Astrocyte of the cerebellum (primary cell): ENCODE results near the gene IGFBP3.
A peak's percentile ranks its signal among the peaks of the same experiment; 100 is the strongest.

Experiments used
- DNase-seq: peaks from one replicate; pipeline ENCODE4 v3.0.0-alpha.2; 2011; ENCODE audit warnings: low read depth
- H3K4me3 ChIP-seq: 2 replicates; pipeline ENCODE4 v1.5.1; 2011; ENCODE audit warnings: mild to moderate bottlenecking, low read depth, low read length, moderate library complexity
- in situ Hi-C: cut with HindIII; loops from 2 replicates; pipeline ENCODE4 v1.10.0; 2017; ENCODE audit warnings: low sequenced_read_pairs
- TF ChIP-seq, protein P1 (sequence below): IDR thresholded peaks from 2 replicates; pipeline ENCODE4 v1.5.1; 2012; ENCODE audit warnings: low read length, low read depth, moderate library complexity, mild to moderate bottlenecking; ENCODE audit errors: missing control alignments

The IGFBP3 gene

DNA sequence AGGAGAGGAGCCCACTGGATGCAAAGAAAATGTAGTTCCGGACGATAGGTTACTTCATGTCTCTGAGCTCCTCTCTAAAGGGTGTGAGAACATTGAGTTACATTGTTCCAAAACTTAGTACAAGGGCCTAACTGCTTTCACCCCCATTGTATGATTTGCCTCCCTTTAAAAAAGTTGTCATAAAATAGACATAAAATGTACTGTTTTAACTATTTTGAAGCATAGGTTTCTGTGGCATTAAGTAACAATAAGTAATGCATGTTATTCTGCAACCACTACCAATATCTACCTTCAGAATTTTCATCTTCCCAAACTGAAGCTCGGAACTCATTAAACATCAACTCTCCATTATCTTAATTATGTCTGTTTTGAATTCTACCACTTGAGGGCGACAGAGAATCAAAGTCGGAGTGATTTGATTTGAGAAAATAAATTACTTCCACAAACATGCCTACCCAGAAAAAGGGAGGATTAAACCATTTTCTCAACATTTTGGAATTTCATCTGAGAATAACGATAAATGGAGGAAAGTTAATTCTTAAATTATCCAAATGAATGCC lies 30.1 kb downstream of the IGFBP3 start:
- peak; percentile 47 for DNase-seq
- TF ChIP-seq, protein P1, sequence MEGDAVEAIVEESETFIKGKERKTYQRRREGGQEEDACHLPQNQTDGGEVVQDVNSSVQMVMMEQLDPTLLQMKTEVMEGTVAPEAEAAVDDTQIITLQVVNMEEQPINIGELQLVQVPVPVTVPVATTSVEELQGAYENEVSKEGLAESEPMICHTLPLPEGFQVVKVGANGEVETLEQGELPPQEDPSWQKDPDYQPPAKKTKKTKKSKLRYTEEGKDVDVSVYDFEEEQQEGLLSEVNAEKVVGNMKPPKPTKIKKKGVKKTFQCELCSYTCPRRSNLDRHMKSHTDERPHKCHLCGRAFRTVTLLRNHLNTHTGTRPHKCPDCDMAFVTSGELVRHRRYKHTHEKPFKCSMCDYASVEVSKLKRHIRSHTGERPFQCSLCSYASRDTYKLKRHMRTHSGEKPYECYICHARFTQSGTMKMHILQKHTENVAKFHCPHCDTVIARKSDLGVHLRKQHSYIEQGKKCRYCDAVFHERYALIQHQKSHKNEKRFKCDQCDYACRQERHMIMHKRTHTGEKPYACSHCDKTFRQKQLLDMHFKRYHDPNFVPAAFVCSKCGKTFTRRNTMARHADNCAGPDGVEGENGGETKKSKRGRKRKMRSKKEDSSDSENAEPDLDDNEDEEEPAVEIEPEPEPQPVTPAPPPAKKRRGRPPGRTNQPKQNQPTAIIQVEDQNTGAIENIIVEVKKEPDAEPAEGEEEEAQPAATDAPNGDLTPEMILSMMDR = peak; percentile 48
- in situ Hi-C loops = no loop called here
- H3K4me3 ChIP-seq = no peak overlapping the region

DNA sequence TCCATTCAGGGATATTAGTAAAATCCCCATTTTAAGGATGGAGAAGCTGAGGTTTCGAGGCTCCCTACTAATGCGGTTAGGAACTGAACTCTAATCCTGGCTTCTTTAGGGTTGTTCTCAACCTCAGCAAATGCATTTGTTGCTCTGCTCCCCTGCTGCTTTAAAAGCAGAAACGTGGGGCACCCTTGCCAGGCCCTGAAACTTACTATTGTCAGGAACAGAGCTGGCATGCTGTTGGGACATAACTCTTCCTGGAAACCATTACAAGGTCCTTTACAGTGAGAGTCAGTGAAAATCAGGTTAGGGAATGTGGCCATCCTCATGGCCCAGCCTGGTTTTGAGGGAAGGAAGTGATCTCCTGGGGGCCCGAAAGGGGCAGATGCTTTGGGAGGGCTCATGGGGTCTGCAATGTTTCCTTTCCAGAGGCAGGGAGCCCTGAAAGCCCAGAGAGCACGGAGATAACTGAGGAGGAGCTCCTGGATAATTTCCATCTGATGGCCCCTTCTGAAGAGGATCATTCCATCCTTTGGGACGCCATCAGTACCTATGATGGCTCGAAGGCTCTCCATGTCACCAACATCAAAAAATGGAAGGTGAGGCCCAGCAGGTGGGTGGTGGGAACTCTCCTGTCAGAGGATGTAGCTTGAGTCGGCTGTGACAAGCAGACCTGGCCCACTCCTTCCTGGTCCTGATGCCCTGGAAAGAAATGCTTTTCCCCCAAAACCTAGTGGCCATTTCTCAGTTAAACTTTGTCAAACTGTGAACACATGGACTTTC lies 30.8 kb downstream of the IGFBP3 start:
- in situ Hi-C loops = no loop called here
- no peak for DNase-seq

DNA sequence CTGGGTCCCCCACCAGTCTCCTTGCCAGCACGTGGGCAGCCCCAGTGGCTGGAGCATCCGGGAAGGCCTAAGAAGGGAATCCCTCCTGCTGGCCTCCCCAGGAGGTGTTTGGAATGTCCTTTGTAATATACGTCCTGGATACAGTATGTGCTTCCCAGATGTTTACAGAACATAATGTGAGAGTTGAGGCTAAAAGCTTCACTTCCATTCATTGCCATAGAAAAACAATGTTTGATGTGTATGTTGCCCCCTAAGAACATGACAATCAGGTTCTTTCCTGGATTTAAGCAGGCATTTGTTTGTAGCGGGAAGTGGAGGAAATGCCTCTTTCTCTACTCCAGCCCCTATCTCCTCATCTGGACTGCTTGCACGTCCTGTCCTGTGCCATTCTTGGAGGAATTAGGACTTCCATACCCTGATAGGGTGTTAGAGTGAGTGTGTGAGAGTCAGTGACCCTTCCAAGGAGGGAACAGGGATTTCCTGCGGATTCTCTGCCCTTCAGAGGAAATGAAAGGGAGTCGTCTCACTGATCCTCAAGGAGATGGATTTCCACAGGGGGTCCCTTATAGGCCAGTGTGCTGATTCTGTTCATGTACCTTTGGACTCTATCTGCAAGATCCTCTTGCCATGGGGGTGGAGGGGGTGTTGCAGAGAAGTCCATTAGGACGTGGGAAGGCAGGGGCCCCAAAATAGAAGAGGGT lies 31.6 kb downstream of the IGFBP3 start:
- no peak overlapping the region for H3K4me3 ChIP-seq
- TF ChIP-seq, protein P1 = no peak
- in situ Hi-C loops = no loop called here
- no peak for DNase-seq

More for the DNA sequence above, 30.8 kb downstream of the IGFBP3 start:
- TF ChIP-seq, protein P1 = no peak
- H3K4me3 ChIP-seq = no peak overlapping the region

DNA sequence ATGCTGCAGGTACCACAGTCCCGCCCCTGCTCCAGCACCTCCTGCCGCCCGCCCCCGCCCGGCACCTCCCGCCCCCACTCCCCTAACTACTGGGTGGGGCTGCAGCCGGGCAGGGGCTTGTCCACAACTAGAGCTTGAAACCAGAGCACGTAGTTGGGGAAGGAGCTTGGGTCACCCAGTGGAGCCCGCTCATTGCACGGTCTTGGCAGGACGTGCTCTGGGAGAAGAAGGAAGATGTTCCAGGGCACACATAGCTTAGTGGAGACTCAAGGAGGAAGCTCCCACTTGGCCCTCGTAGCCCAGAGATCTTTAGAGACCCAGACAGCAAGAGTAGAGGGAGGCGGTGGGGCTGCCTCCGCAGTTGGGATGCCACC lies 32.1 kb downstream of the IGFBP3 start:
- DNase-seq = no peak
- TF ChIP-seq, protein P1 = no peak
- in situ Hi-C loops = no loop called here
- H3K4me3 ChIP-seq = peak overlapping the region; percentile 32

DNA sequence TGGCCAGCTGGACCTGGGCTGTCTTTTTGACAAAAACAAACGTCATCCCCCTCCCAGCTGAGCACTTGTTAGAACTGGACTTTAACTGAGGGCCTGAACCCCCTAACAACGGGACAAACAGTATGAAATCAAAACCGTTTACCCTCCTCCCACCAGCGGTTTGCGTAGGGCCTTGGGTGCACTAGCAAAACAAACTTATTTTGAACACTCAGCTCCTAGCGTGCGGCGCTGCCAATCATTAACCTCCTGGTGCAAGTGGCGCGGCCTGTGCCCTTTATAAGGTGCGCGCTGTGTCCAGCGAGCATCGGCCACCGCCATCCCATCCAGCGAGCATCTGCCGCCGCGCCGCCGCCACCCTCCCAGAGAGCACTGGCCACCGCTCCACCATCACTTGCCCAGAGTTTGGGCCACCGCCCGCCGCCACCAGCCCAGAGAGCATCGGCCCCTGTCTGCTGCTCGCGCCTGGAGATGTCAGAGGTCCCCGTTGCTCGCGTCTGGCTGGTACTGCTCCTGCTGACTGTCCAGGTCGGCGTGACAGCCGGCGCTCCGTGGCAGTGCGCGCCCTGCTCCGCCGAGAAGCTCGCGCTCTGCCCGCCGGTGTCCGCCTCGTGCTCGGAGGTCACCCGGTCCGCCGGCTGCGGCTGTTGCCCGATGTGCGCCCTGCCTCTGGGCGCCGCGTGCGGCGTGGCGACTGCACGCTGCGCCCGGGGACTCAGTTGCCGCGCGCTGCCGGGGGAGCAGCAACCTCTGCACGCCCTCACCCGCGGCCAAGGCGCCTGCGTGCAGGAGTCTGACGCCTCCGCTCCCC lies 32.7 kb downstream of the IGFBP3 start, which contains the start of gene IGFBP1:
TSS of gene IGFBP1 (plus strand) at position 304 of the 808 bp plus-strand sequence. CDS start at position 469, 165 bp downstream.
- in situ Hi-C loops = no loop called here
- TF ChIP-seq, protein P1 = no peak
- no peak for DNase-seq
- peak within 1 kb of the TSS; percentile 32 for H3K4me3 ChIP-seq

DNA sequence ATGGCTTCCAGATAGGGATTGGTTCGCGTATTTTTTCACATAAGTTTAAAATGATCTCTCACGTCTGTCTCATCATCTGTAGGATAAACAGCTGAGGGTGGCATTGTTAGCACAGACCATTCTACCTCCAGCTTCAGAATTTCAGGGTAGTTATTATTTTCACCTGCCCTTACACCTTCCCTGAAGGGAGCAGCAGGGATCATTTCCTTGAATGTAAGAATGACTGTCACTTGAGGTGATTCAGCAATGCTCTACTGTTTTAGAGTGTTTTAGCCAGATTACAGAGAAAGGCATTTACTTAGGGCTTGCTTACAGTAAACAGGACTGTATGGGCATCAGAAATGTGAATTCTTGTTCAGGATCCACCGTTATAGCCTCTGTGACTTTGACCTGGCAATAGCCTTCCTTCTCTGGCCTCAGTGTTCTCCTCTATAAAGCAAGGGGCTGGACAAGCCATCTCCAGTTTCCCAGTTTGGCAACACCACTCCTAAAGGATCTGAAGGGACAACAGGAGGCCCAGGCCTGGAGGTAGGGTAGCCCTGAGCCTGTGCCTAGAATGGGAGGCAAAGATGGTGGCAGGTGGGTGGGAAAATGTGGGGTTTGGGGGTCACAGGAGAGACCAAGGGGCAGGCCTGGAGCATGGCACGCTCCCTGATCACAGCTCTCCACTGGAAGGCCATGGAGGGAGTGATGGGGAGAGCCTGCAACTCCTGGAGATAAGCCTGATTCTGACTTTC lies 34.0 kb downstream of the IGFBP3 start:
- in situ Hi-C loops = no loop called here
- TF ChIP-seq, protein P1 = no peak
- no peak overlapping the region for H3K4me3 ChIP-seq
- no peak for DNase-seq
